Small intestine (tissue), 16 donors: Measurements from ENCODE around the gene GOLGA6L1. TPM values are rescaled to one million over a fixed set of nuclear protein-coding genes. Genes with fewer than 3 reads are reported as not detected.
"Not testable (repeated sequence)": the region's sequence is repeated elsewhere in the genome, so short reads cannot be mapped to it uniquely, and the experiment has no call there.

ENCODE experiments used
- DNase-seq, 2 donors: peaks; one replicate each; pipeline versions ENCODE4 v3.0.0 to v3.0.0-alpha.2; 2013
- FAIRE-seq: peaks from 2 replicates; lab custom pipeline; 2012; peaks lifted over from hg19 to GRCh38; lab: Jason Lieb, UNC
- H3K27ac ChIP-seq, 3 donors: one replicate each; pipeline ENCODE4 v1.5.1; 2013; ENCODE audit warnings: low read length in 2 of 3, mild to moderate bottlenecking in 2 of 3, control low read depth in 1 of 3, inconsistent platforms in 1 of 3, low read depth in 1 of 3, moderate library complexity in 1 of 3
- H3K27me3 ChIP-seq, 3 donors: one replicate each; pipeline ENCODE4 v1.6.1; 2013; ENCODE audit warnings: low read length in 3 of 3, inconsistent platforms in 1 of 3; ENCODE audit not compliant: control insufficient read depth in 3 of 3, insufficient read depth in 3 of 3
- H3K36me3 ChIP-seq, 3 donors: one replicate each; pipeline ENCODE4 v1.6.1; 2013; ENCODE audit warnings: low read length in 3 of 3, inconsistent platforms in 1 of 3, low read depth in 1 of 3, mild to moderate bottlenecking in 1 of 3, moderate library complexity in 1 of 3; ENCODE audit not compliant: control insufficient read depth in 3 of 3, insufficient read depth in 2 of 3
- H3K4me1 ChIP-seq, 3 donors: one replicate each; pipeline ENCODE4 v1.6.1; 2013; ENCODE audit warnings: low read length in 2 of 3, inconsistent platforms in 1 of 3, low read depth in 1 of 3, mild to moderate bottlenecking in 1 of 3, moderate library complexity in 1 of 3; ENCODE audit not compliant: control insufficient read depth in 3 of 3, insufficient read depth in 2 of 3
- H3K4me3 ChIP-seq, 3 donors: one replicate each; pipeline ENCODE4 v1.5.1; 2013; ENCODE audit warnings: low read length in 3 of 3, control low read depth in 1 of 3, inconsistent platforms in 1 of 3, low read depth in 1 of 3, mild to moderate bottlenecking in 1 of 3, moderate library complexity in 1 of 3
- H3K9me3 ChIP-seq, 2 donors: one replicate each; pipeline ENCODE4 v1.6.1; 2013; ENCODE audit warnings: low read depth in 1 of 2, low read length in 1 of 2; ENCODE audit not compliant: control insufficient read depth in 2 of 2, insufficient read depth in 1 of 2
- WGBS, 3 donors: extraction: QIAGEN DNeasy Blood & Tissue Kit; methylation state at CpG; one replicate each; pipeline ENCODE4 v1.1.7; 2013; 5-methylcytosine and 5-hydroxymethylcytosine counted together
- long read RNA-seq, 10 donors: transcript quantifications; one replicate each; lab custom pipeline, GENCODE V29; 2026
- polyA plus RNA-seq, 4 donors: library from polyadenylated mRNA; stranded (reverse) in 3 of 4; unstranded in 1 of 4; fragments of 200-250 nt in 3 of 4; fragments of 120-200 nt in 1 of 4; gene quantifications; one replicate each; pipeline versions ENCODE4 v1.2.1 to v1.2.3, GENCODE V29; 2013
- donor health status: healthy with polysubstance abuse.
- donor health status: control.
- donor health status: control.
- donor health status: Bipolar disorder and iron deficiency.
- donor health status: healthy.

The GOLGA6L1 gene, protein sequence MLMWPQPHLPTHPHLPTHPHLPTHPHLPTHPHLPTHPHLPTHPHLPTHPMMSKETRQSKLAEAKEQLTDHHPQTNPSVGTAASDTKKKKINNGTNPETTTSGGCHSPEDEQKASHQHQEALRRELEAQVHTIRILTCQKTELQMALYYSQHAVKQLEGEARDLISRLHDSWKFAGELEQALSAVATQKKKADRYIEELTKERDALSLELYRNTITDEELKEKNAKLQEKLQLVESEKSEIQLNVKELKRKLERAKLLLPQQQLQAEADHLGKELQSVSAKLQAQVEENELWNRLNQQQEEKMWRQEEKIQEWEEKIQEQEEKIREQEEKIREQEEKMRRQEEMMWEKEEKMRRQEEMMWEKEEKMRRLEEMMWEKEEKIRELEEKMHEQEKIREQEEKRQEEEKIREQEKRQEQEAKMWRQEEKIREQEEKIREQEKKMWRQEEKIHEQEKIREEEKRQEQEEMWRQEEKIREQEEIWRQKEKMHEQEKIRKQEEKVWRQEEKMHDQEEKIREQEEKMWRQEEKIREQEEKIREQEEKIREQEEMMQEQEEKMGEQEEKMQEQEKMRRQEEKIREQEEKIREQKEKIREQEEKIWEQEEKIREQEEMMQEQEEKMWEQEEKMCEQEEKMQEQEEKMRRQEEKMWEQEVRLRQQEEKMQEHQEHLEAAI
- polyA plus RNA-seq, result not detected
- long read RNA-seq, donor 1, result 0 reads
- long read RNA-seq, donor 2, result 0 reads
- long read RNA-seq, donor 3, result 0 reads
- long read RNA-seq, donor 4, result 0 reads
- long read RNA-seq, donor 5, result 0 reads
- long read RNA-seq, donor 6, result 0 reads
- long read RNA-seq, donor 7, result 0 reads
- long read RNA-seq, donor 8, result 0 reads
- long read RNA-seq, donor 9, result 0 reads
- long read RNA-seq, donor 10, result 0 reads

DNA sequence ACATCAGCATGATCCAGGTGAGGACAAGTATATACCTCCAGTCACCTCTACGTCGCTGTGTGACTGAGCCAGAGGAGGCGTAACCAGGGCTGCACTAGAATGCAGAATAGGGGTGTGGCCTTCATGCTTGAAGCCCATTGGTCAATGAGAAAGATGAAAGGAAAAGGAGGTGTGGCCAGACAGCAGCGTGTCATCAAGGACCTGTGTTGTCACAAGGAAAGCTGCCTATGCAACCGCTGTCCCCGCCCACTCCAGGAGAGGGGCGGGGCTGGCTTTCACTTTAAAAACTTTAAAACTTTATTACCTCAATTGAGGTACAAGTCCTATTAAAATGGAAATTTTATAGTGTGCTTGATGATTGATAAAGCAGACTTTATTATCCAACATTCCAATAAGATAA is at the start of gene GOLGA6L1:
Gene GOLGA6L1 (minus strand): TSS at position 101 of the 400 bp plus-strand sequence. CDS start 91 bp downstream, at position 10.
- no CpG with 5 or more reads among the region's 7 CpGs for WGBS, 3 donors
- not testable (repeated sequence) for DNase-seq, FAIRE-seq, H3K27ac ChIP-seq, H3K27me3 ChIP-seq, H3K4me3 ChIP-seq, H3K4me1 ChIP-seq, H3K36me3 ChIP-seq, H3K9me3 ChIP-seq

DNA sequence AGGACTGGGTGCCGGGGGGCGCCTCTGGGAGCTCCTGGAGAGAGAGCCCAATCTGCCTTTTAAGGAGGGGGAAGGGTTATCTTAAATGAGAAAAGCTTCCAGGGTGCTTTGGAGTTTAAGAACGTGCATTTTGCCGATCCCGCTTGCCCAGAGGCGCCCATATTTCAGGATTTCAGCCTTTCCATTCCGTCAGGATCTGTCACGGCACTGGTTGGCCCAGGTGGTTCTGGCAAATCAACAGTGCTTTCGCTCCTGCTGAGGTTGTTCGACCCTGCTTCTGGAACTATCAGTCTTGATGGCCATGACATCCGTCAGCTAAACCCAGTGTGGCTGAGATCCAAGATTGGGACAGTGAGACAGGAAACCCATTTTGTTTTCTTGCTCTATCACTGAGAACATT is 44.6 kb upstream of the GOLGA6L1 start:
- not testable (repeated sequence) for H3K4me1 ChIP-seq, H3K27ac ChIP-seq, H3K36me3 ChIP-seq, DNase-seq, FAIRE-seq, H3K4me3 ChIP-seq, H3K27me3 ChIP-seq, H3K9me3 ChIP-seq
- 89 to 91% (median 89%) methylated on average over 9 to 11 of the region's 11 CpGs for WGBS, 3 donors

DNA sequence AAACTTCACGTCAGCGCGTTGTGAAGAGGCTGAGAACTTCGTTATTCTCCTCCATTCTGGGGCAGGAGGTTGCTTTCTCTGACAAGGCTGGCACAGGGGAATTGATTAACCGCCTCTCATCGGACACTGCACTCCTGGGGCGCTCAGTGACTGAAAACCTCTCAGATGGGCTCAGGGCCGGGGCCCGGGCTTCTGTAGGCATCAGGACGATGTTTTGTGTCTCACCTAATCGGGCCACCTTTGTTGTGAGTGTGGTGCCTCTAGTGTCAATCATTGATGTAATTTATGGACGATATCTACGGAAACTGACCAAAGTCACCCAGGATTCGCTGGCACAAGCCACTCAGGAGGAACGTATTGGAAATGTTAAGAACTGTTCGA is 43.9 kb upstream of the GOLGA6L1 start:
- DNase-seq, H3K9me3 ChIP-seq, H3K36me3 ChIP-seq, FAIRE-seq, H3K4me1 ChIP-seq, H3K4me3 ChIP-seq, H3K27me3 ChIP-seq, H3K27ac ChIP-seq: not testable (repeated sequence)
- WGBS, 3 donors, result 85 to 88% (median 86%) methylated on average over 15 to 16 of the region's 16 CpGs

DNA sequence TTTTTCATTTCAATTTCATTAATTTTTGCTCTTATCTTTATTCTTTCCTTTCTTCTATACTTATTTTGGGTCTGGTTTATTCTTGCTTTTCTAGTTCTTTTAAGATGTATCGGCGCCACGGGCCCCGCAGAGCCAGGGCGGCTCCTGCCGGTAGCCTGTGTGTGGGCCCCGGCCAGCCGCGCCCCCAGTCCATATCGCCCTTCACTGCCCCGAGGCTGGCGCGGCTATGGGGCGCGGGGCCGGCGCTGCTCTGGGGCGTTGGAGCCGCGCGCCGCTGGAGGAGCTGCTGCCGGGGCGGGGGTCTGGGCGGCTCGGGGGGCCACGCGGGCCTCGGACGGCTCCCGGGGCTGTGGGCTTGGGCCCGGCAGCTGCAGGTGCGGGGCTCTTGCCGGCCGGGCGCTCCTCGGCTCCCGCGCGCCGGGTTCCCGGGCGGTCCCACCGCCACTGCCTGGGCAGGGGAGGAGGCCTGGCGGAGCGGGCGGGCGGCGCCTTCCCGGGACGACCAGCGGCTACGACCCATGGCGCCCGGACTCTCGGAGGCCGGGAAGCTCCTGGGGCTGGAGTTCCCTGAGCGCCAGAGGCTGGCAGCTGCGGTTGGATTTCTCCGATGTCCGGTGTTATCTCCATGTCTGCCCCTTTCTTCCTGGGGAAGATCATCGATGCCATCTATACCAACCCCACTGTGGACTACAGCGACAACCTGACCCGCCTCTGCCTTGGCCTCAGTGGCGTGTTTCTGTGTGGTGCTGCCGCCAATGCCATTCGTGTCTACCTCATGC is 43.3 kb upstream of the GOLGA6L1 start:
- H3K36me3 ChIP-seq, H3K27me3 ChIP-seq, H3K4me1 ChIP-seq, H3K27ac ChIP-seq, FAIRE-seq, H3K4me3 ChIP-seq, H3K9me3 ChIP-seq: not testable (repeated sequence)
- DNase-seq, result peak in 1 of 2 donors; percentile 23
- 22 to 27% (median 27%) methylated on average over 40 to 54 of the region's 67 CpGs for WGBS, 3 donors

DNA sequence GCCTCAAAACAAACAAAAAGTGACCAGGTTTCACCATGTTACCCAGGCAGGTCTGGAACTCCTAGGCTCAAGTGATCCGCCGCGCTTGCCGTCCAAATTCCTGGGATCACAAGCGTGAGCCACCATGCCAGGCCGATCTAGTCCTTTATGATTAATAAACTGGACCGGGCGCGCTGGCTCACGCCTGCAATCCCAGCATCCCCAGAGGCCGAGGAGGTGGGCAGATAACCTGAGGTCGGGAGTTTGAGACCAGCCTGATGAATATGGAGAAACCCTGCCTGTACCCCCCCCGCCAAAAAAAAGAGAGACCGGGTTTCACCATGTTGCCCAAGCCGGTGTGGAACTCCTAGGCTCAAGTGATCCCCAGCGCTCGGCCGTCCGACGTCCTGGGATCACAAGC is 40.1 kb upstream of the GOLGA6L1 start:
- H3K27me3 ChIP-seq, DNase-seq, H3K27ac ChIP-seq, H3K9me3 ChIP-seq, H3K36me3 ChIP-seq, H3K4me1 ChIP-seq, H3K4me3 ChIP-seq, FAIRE-seq: not testable (repeated sequence)
- WGBS, 3 donors, result 89 to 92% (median 92%) methylated on average over 15 to 18 of the region's 20 CpGs

DNA sequence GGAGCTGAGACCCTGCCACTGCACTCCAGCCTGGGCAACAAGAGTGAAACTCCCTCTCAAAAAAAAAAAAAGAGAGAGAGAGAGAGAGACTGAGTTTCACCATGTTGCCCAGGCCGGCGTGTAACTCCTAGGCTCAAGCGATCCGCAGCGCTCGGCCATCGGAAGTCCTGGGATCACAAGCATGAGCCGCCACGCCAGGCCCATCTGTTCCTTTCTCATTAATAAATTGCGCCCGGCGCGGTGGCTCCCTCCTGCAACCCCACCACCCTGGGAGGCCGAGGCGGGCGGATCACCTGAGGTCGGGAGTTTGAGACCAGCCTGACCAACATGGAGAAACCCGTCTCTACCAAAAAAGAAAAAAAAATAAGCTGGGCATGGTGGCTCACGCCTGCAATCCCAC is 39.0 kb upstream of the GOLGA6L1 start:
- H3K27me3 ChIP-seq, H3K36me3 ChIP-seq, H3K9me3 ChIP-seq, H3K4me3 ChIP-seq, H3K27ac ChIP-seq, H3K4me1 ChIP-seq, DNase-seq, FAIRE-seq: not testable (repeated sequence)
- WGBS, 3 donors, result 96 to 97% (median 97%) methylated on average over 6 to 18 of the region's 19 CpGs

DNA sequence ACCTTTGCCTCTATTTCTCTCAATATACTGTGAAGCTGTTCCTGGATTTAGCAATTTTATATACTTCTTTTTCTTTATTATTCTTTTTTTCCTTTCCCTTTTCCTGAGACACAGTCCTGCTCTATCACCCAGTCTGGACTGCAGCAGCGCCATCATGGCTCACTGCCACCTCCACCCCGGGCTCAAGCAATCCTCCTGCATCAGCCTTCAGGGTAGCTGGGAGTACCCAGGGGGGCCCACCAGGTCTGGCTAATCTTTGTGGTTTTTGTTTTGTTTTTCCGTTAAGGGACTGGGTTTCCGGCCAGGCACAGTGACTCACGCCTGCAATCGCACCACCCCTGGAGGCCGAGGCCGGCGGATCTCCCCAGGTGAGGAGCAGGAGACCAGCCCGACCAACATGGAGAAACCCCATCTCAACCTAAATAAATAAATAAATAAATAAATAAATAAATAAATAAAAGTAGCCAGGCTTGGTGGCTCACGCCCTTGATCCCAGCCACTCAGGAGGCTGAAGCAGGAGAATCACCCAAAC is 38.1 kb upstream of the GOLGA6L1 start:
- 66 to 82% (median 79%) methylated on average over 4 to 6 of the region's 11 CpGs for WGBS, 3 donors
- not testable (repeated sequence) for H3K27ac ChIP-seq, DNase-seq, H3K4me3 ChIP-seq, H3K9me3 ChIP-seq, H3K4me1 ChIP-seq, FAIRE-seq, H3K36me3 ChIP-seq, H3K27me3 ChIP-seq

DNA sequence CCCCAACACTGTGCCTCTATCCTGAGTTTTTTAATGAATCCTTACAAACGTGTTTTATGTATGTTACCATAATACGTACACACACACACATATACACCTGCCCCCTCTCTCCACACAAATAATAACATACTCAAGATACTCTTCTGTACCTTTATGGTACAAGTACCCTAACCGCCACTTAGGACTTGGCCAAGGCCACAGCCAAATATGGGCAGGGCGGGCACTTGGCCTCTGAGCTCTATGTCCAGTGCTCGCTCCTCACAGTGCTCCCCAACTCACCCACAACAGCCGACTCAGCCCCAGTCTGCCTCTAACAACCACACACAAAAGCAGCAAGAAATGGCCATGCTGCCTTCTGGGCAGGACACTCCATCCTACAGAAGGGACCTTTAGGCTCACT is 3.8 kb downstream of the GOLGA6L1 start:
- WGBS, 3 donors, result 95 to 96% (median 96%) methylated on average over 3 of the region's 6 CpGs
- H3K27me3 ChIP-seq, H3K9me3 ChIP-seq, H3K4me3 ChIP-seq, DNase-seq, FAIRE-seq, H3K36me3 ChIP-seq, H3K4me1 ChIP-seq, H3K27ac ChIP-seq: not testable (repeated sequence)
